Amniotic stem cell (primary cell): ENCODE measurements around the gene ST3GAL5.
"Not testable (repeated sequence)": the region's sequence is repeated elsewhere in the genome, so short reads cannot be mapped to it uniquely, and the experiment has no call there.

Source experiments
- DNase-seq: peaks from one replicate; lab custom pipeline; 2025; lab: John Stamatoyannopoulos, UW

The ST3GAL5 gene

DNA sequence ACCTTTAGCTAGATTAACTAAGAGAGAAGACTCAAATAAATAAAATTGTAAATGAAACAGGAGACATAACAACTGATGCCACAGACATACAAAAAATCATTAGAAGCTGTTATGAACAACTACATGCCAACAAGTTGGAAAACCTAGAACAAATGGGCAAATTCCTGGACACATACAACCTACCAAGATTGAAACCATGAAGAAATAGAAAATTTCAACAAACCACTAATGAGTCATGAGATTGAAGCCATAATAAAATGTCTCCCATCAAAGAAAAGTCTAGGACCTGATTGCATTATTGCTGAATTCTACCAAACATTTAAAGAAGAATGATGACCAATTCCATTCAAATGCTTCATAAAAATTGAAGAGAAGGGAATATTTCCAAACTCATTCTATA lies 54.3 kb downstream of the ST3GAL5 start:
- no peak for DNase-seq

DNA sequence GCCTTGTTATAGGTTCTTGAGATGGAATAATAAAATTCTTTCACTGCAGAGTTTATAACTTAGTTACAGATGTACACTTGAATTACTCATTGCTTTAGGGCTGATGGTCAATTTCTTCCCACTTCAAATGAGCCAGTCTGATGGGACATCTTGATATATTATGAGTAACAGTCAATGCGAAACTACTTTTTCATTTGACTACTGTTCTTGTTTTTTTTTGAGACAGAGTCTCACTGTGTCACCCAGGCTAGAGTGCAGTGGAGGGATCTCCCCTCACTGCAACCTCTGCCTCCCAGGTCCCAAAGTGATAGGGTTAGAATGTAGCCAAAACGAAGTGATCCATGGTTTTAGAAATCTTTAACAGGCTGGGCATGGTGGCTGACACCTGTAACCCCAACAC lies 57.1 kb downstream of the ST3GAL5 start:
- no peak for DNase-seq

DNA sequence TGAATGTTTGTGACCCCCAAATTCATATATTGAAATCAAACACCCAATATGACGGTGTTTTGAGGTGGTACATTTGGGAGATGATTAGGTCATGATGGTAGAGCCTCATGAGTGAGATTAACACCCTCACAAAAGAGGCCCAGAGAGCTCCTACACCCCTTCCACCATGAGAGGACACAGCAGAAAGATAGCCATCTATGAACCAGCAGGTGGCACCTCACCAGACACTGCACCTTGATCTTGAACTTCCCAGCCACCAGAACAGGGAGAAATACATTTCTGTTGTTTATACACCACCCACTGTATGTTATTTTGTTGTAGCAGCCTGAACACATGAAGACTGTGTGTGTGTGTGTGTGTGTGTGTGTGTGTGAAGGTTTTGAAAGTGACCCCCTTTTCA lies 58.1 kb downstream of the ST3GAL5 start:
- no peak for DNase-seq

DNA sequence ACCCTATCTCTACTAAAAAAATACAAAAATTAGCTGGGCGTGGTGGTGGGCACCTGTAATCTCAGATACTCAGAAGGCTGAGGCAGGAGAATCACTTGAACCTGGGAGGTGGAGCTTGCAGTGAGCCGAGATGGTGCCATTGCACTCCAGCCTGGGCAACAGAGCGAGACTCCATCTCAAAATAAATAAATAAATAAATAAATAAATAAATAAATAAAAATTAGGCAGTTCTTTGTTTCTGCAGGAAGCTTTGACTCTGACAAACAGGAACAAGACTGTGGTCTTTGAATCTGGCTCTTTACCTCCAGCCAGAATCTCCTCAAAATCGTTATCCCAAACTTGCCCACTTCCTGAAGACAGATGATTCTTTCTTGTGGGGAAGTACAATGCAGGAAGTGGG lies 59.4 kb downstream of the ST3GAL5 start:
- DNase-seq, result not testable (repeated sequence)

DNA sequence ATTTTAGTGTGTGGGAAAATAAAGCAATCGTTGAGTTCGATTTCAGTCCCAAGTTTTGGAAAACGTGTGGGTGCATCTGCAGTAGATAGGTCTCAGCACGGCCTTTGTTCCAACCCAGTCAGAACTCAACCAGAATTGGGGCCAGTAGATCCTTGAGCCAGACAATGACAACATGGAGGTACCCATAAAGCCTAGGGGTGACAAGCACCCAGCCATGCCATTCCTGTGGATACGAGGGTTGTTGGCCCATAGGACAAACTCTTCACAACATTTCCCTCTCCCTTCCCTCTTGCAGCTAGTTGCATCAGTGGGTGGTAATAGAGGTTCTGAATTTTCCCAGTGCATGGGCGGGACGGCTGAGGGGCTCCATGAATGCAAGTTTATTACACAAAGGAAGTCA lies 60.1 kb downstream of the ST3GAL5 start:
- no peak for DNase-seq

DNA sequence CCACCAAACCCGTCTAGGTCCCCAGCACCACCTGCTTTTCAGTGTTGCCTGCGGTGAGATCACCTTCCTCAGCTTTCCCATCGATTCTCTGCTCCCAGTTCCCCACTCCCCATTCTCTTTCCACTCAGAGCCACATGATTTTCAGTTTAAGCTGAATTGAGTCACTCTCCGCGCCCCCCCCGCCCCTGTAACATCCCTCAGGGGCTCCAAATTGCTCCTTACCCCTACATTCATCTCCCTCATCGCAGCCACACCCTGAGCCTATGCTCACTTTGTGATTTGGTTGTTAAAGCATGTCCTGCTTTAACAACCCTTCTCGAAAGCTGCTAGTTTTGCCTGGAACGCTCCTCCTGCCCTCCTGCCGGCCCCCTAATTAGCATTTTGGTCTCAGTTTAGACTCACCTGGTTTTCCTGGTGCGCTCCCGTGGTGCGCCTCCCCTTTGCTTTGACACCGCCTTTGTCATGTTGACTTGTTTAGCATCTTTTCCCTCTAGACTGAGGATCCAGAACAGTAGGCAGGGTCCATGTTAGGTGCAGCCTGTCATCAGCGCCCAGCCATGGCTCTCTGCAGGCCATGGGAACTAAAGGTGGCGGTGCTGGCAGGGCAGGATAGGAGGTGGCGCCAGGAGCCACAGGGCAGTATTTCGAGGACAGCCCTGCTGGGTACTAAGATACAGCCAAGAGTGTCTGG lies 60.8 kb downstream of the ST3GAL5 start:
- no peak for DNase-seq

DNA sequence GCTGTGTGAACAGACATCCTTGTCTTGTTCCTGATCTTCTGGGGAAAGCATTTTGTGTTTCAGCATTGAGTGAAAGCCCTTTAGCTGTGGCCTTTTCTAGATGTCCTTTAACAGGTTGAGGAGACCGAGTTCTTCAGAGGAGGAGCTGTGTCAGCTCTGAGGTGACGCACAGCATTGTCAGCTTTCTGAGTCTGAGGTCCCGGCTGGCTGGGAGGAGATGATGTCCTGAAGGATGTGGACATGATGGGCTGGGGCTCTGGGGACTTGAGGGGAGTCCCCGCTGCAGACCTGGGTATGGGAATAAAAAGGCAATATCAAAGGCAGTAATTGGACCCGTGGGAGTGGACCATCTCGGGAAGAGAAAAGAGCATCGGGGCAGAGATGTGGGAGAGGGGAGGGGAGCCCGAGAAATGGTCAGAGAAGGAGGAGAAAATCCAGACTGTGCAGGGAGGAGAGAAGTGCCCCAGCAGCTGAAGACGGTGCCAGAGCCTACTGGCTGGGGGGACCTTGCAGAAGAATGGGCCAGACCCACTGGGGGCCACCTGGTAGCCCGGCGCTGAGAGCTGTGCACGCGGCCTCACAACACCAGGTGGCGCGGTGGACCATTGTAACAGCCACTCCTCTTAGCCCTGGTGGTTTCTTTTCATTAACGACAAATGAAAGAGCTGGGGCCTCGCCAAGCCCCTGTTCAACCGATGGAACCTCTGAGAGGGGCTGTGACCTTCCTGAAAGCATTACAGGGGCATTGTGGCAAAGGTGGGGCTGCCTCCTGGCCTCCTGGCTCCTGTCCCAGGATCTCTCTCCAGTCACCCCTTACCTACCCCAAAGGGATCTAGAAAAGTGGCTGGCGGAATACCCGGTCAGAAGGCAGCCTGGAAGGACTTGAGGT lies 61.6 kb downstream of the ST3GAL5 start:
- no peak for DNase-seq

DNA sequence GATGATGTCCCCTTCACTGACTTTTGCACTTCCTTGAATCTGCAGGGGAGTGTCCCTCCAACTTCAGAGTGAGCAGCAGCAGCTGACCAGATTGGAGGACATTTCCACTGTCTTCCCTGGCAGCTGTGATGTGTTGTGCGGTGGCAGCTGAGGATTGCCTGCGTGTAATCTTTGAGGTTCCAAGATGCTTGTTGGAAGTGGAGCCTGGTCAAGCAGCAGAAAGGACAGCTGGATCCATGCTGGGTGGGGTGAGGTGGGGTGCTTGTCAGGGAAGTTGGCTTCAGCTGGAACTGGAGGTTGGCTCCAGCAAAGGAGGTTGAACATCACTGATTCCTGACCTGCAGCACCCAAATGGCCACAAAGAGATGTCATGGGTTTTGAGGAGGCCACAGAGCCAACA lies 64.8 kb downstream of the ST3GAL5 start:
- no peak for DNase-seq

DNA sequence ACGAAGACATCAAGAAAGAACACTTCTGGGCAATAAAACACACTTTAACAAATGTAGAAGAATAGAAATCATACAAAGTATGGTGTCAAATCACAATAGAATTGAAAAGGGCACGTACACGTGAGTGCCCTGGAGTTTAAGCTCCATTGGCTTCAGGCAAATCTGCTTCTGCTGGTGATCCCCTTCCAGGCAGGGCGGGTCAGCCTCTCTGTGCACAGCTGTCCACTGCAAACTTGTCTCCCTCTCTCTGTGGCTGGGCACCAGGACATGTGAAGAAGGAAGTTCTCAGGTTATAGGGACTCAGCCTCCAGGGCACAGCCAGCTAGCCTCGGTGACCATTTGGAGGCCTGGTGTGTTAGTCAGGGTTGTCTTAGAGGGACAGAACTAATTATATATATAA lies 66.0 kb downstream of the ST3GAL5 start:
- no peak for DNase-seq

DNA sequence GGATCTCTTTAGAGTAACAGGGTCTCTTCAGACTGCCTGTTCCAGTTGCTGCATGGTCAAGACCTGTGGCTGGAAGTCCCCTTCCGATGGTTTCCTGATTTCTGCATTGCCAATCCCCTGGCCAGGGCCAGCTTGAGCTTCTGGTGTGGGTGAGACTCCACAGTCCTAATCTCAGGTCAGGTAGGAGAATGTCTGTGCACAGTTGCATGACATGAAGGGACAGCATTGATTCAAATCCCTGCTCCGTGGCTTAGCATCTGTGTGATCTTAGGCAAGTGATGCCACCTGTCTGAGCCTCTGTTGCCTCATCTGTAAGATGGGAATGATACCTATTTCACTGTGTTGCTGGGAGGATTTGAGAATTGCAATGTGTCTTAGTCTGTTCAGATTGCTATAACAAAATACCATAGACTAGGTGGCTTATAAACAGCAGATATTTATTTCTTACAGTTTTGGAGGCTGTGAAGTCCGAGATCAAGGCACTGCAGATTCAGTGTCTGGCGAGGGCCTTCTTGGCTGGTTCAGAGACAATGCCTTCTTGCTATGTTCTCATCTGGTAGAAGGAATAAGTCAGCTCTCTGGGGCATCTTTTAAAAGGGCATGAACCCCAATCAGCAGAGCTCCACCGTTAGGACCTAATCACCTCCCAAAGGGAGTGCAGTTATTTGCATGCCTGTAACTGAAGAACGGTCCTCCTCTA lies 68.8 kb downstream of the ST3GAL5 start:
- no peak for DNase-seq

DNA sequence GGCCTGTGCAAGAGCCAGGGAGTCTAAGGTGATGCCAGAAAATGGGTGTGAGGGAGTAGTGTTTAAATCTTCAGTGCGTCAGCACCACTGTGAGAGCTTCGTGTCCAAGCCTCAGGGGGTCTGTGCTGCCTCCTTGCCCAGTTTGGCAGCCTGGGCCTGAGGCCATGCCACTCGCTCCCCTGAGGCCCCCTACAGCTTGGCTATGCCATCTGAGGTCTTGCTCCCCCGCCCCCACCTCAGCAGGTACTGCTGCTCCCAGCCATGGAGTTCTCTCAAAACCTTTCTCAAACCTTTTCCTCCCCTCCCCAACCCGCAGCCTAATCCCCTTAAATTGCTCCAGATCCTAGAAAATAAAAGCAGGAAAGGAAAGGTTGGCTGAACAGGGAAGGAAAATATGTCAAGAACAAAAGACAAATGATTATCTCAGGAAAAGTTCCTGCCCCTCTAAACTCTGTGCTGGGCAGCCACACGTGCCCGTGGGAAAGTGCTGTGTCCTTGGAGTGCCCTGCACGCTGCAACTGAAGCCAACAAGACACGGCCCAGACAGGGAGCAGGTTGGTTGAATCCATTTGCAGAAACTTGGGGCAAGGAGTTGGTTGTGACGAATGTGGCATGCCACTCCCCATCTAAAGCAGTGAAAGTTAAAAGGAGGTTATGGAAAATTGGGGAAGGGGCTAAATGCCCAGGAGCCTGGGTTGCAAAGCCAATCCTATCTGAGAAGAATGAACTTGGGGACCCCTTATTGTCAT lies 73.8 kb downstream of the ST3GAL5 start:
- no peak for DNase-seq

DNA sequence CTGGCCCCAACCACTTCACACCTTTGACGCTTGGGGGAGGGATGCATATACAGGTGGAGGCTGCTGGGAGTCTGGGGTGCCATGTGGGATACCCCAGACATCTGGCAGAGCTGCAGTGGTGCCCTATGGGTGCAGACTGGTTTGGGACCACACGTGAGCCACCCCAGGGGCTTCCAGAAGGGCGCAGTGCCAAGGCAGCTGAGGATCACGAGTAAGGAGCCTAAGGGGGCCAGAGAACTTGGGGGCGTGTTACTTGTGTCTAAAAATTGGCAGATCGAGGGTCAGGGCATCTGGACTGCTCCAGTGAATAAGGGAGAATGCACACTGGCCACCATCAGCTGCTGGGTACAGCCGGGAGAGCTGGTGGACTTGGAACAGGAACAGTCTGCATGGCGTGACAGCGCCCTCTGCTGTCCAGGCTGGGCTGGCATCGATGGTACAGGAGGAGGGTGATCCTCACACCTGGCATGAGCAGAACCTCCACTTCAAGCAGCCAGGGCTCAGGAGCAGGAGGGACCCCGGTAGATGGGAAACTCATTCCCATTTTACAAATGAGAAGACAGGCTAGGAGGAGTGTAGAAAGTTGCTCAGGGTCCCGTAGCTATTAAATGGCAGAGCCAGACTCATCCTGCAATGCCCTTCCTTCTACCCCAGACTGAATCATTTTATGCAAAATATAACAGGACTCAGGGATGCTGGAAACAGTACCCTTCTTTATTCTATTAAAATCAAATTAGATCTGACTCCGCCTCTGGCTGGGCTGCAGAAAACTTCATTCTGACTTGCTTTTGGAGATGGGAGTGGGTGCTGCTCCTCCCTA lies 74.6 kb downstream of the ST3GAL5 start:
- DNase-seq, result peak; percentile 59

DNA sequence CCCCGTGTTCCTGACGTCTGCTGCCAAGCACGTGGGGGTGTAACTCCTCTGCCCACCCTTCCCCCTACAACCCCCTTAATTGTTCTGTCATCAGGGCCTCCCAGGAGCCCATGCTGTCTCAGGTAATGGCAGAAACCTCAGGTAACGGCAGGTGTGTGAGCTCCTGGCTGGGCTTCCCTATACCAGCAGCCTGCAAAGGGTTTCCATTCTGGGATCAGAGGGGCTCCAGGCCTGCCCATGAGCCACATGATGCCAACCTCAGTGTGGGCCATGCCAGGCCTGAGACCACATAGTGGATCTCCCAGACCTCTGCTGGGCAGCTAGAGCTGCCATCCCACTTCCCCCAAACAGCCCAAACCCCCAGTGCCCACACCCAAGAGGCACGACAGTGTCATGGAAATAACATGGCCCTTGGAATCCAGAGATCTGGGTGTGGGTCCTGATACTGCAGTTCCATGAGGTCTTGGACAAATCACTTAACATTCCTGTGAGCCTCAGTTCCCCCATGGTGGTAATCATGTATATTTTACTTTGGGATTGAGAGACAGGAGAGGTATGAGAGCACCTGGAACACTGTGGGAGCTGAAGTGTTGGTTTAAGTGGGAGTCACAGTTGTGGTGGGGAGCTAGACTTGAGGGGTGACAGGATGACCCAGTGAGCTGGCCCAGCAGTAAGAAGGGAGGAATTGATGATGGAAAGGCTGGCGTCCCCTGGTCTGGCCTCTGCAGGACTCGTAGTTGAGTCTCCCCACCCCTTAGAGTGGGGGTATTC lies 75.4 kb downstream of the ST3GAL5 start:
- DNase-seq, result no peak

DNA sequence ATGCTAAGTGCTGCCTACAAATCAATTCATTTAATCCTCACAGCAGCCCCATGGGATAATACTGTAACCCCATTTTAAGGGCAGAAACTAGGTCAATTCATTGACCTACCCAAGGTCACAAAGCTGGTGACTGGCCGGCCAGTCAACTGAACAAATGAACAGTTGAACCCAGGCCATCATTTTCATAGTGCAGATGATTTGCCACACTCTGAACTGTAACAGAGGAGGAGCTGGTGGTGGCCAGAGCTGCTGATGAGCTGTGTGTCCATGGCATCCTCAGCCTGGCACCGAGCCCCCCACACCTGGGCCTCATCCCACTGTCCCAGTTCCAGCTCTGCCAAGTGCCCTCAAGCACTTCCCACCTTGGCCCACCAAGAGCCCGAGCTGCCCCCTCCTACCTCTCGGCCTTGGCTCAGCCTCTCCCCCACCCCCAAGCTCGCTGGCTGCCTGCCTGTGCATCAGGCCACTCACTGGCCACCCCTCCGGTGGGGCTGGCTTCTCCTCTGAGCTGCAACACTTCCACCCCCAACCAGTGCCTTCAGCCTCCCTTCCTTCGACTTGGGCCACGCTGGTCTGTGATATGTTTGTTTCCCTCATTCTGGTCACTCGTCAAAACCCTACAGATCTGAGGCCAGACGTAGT lies 76.6 kb downstream of the ST3GAL5 start:
- DNase-seq, result no peak

DNA sequence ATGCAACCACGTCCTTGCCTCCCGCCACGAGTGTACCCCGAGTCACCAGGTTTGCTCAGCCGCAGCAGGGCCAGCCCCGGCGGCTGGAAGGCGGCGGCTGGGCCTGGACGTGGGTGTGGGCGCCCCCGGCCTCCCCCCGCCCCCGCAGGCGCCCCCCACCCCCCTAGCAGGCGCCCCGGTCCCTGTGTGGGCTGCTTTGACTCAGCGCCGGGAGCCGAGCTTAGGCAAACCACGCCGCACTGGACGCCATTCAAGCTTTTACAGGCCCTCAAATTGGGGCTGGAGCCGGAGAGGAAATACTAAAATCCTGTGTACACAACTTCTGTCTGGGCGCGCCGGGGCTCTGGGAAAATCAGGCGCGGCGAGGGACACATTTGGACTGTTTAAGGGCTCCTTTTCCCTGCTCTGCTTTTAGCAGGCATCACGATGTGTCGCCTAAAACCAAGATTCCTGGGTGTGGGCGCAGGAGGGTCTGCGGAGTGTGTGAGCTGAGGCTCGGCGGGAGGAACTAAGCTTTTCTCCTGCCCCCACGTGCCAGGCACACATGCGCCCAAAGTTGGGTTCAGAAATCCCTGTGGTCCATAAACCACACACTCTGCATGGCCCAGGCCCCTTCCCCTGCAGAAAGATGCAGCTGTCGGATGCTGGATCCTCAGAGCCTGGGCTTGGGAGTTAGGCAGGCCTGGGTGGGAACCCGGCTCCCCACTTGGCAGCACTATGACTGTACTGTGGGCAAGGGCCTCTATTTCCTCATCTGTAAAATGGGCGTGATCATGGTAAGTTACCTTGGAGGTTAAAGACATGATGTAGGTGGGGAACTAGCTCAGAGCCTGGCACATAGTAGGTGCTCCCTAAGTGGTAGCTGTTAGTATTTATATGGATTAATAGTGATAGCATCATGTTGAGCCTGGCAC lies 77.4 kb downstream of the ST3GAL5 start:
- DNase-seq, result peak; percentile 20

DNA sequence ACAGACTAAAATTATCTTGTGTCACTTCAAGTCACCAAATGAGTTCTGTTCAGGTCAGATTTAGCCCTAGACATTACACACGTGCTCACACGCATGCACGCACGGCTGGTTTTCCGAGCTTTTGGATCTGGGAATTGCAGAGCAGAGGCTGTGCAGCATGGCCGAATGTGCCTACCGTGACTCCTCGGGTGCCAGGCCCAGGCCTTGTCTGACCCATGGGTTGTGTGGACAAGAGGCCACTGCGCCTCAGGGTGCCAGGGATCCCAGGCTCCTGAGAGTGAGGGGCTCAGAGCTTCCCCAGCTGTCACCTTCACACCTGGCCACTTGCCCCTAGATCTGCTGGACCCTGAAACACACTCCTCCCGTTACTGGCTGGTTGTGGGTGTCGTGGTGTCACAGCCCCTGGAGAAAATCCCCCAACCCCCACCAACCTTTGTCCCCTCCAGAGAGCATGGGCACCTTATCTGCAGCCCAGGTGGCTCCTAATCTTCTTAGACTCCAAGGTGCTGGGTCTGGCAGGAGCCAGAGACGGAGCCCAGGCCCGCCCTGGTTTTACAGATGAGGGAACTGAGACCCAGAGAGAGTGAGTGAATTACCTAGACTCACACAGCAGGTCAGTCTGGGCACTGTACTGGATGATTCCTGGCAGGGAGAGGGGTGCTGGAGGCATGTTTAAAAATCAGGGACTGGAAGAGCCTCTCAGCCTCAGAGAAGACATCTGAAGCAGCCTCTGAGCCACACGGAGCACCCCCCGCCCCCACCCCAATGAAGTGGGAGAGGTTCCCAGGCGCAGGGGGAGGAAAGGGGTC lies 78.2 kb downstream of the ST3GAL5 start:
- DNase-seq, result no peak

DNA sequence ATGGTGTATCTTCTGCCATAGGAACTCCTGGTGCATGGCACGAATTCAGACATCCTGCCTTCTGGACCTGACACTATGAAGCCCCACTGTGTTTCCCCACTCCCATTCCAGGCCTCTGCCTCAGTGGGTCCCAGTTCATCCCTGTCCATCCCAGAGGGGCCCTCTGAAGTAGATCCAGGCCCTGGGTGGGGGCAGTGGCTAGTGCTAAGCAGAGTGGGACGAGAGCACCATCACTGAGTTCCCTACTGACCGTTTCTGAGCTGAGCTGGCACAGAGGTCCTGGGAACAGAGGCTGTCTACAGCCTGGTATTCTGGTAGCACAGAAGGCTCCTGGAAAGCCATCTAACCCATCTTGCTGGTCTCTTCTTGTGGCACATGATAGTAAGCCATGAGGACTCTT lies 81.0 kb downstream of the ST3GAL5 start:
- no peak for DNase-seq
